ENCODE results near the gene ANKRD40CL.

- no peak for TF ChIP-seq GATA3 (IDR thresholded peaks at IDR 0.05; ENCODE audit: low read depth, low read length)
- TF ChIP-seq GATA2 (IDR thresholded peaks at IDR 0.05; ENCODE audit: low read depth, low read length) = no peak
These were observed 51.8 kb downstream of the ANKRD40CL start for GRCh38 chr17:50715471-50715870.
